GM18499 (cell line): ENCODE data around the gene DCTPP1.

Experiments used
- ATAC-seq: cut with Tn5 transposase; IDR thresholded peaks from one replicate; pipeline ENCODE4 v1.9.1; 2021; ENCODE audit warnings: moderate number of reproducible peaks; ENCODE audit not compliant: insufficient read depth, unreplicated experiment

DCTPP1 gene

GRCh38 chr16:30394592-30395154 is 35.2 kb downstream of the DCTPP1 start:
- no peak for ATAC-seq

- ATAC-seq: no peak
Measured at GRCh38 chr16:30383521-30383920, 46.3 kb downstream of the DCTPP1 start.

- ATAC-seq: no peak
Measured at GRCh38 chr16:30382111-30382881, 47.5 kb downstream of the DCTPP1 start, which contains the start of gene SEPTIN1. Gene SEPTIN1, minus strand, starts transcription at chr16:30382561. Its CDS starts 19 bp downstream, at chr16:30382542.

- no peak for ATAC-seq
Measured at GRCh38 chr16:30381291-30382041, 48.4 kb downstream of the DCTPP1 start.

- no peak for ATAC-seq
Measured at GRCh38 chr16:30380803-30381208, 49.0 kb downstream of the DCTPP1 start.

- ATAC-seq: no peak
Measured at GRCh38 chr16:30380072-30380802, 49.6 kb downstream of the DCTPP1 start.

GRCh38 chr16:30379158-30379783 is 50.6 kb downstream of the DCTPP1 start:
- ATAC-seq: no peak

GRCh38 chr16:30378236-30379157 is 51.3 kb downstream of the DCTPP1 start:
- peak; percentile 61 for ATAC-seq

GRCh38 chr16:30377812-30378235 is 52.0 kb downstream of the DCTPP1 start:
- ATAC-seq: peak; percentile 16

GRCh38 chr16:30377050-30377811 is 52.6 kb downstream of the DCTPP1 start:
- no peak for ATAC-seq

- no peak for ATAC-seq
Measured at GRCh38 chr16:30376461-30376902, 53.3 kb downstream of the DCTPP1 start.

GRCh38 chr16:30375864-30376263 is 54.0 kb downstream of the DCTPP1 start:
- ATAC-seq: no peak

GRCh38 chr16:30374538-30374937 is 55.3 kb downstream of the DCTPP1 start, which contains the start of gene MYL11:
Gene MYL11, plus strand, starts transcription at chr16:30374802. Its CDS starts 56 bp downstream, at chr16:30374858.
- ATAC-seq: no peak
